IPS DF 19.7 (cell line): ENCODE measurements around the gene IREB2.

Experiments
- DNase-seq: peaks from one replicate; pipeline ENCODE4 v3.0.0-alpha.2; 2013; ENCODE audit warnings: low read depth, low spot score

Gene IREB2

GRCh38 chr15:78405336-78405924, 32.6 kb upstream of the IREB2 start:
- DNase-seq: no peak

GRCh38 chr15:78406016-78406585, 31.9 kb upstream of the IREB2 start:
- DNase-seq: no peak

- no peak for DNase-seq
Measured at GRCh38 chr15:78407608-78408354, 30.2 kb upstream of the IREB2 start.

- DNase-seq: no peak
Measured at GRCh38 chr15:78408355-78408640, 29.7 kb upstream of the IREB2 start.

- DNase-seq: no peak
Measured at GRCh38 chr15:78408961-78409360, 29.1 kb upstream of the IREB2 start.

GRCh38 chr15:78411061-78411460, 27.0 kb upstream of the IREB2 start:
- DNase-seq: no peak

GRCh38 chr15:78414621-78415250, 23.3 kb upstream of the IREB2 start:
- no peak for DNase-seq

GRCh38 chr15:78415284-78415683, 22.7 kb upstream of the IREB2 start:
- DNase-seq: no peak

GRCh38 chr15:78417754-78418630, 20.0 kb upstream of the IREB2 start:
- DNase-seq: no peak

GRCh38 chr15:78418686-78419085, 19.3 kb upstream of the IREB2 start:
- no peak for DNase-seq

- DNase-seq: no peak
Measured at GRCh38 chr15:78419367-78419766, 18.6 kb upstream of the IREB2 start.

GRCh38 chr15:78420220-78420619, 17.8 kb upstream of the IREB2 start:
- DNase-seq: no peak

GRCh38 chr15:78420766-78421165, 17.2 kb upstream of the IREB2 start:
- DNase-seq: no peak

GRCh38 chr15:78421238-78421965, 16.6 kb upstream of the IREB2 start:
- DNase-seq: no peak

- no peak for DNase-seq
Measured at GRCh38 chr15:78422571-78423340, 15.3 kb upstream of the IREB2 start.

- DNase-seq: no peak
Measured at GRCh38 chr15:78424673-78425072, 13.3 kb upstream of the IREB2 start.

- no peak for DNase-seq
Measured at GRCh38 chr15:78425643-78426042, 12.4 kb upstream of the IREB2 start.

GRCh38 chr15:78426300-78426699, 11.7 kb upstream of the IREB2 start:
- DNase-seq: no peak

- DNase-seq: no peak
Measured at GRCh38 chr15:78427953-78428352, 10.1 kb upstream of the IREB2 start.

GRCh38 chr15:78429477-78429876, 8.5 kb upstream of the IREB2 start:
- no peak for DNase-seq
